Calu3 (cell line): ENCODE data around the gene ITGA11. TPM values are rescaled to one million over a fixed set of nuclear protein-coding genes. Genes with fewer than 3 reads are reported as not detected.

Source experiments
- BruUV-seq: library from RNA; stranded (reverse); fragments of 400-500 nt; replicated peaks from 2 replicates; lab custom pipeline; 2021; lab: Mats Ljungman, UMichigan
- CTCF ChIA-PET: fragments of 300-600 bp; sonication (Branson Sonifier 250); formaldehyde crosslinking; loops from one replicate; lab custom pipeline; 2022; ENCODE audit warnings: antibody characterized with exemption; lab: Charles Lee
- DNase-seq: peaks from one replicate; pipeline ENCODE4 v3.0.0; 2022
- H3K27ac Mint-ChIP-seq: one replicate; pipeline ENCODE4 v1.8.0; 2022; ENCODE audit warnings: mixed read lengths; ENCODE audit not compliant: unreplicated experiment
- H3K27me3 Mint-ChIP-seq: one replicate; pipeline ENCODE4 v1.8.0; 2022; ENCODE audit warnings: mixed read lengths; ENCODE audit not compliant: unreplicated experiment
- H3K36me3 Mint-ChIP-seq: one replicate; pipeline ENCODE4 v1.8.0; 2022; ENCODE audit warnings: mild to moderate bottlenecking, moderate library complexity, mixed read lengths; ENCODE audit not compliant: insufficient read depth, unreplicated experiment
- H3K4me1 Mint-ChIP-seq: one replicate; pipeline ENCODE4 v1.8.0; 2022; ENCODE audit warnings: mild to moderate bottlenecking, low read depth, mixed read lengths; ENCODE audit not compliant: unreplicated experiment
- H3K4me3 Mint-ChIP-seq: one replicate; pipeline ENCODE4 v1.8.0; 2022; ENCODE audit warnings: mild to moderate bottlenecking, low read depth, moderate library complexity, mixed read lengths; ENCODE audit not compliant: unreplicated experiment
- H3K9me3 Mint-ChIP-seq: one replicate; pipeline ENCODE4 v1.8.0; 2022; ENCODE audit warnings: low read depth, mixed read lengths; ENCODE audit not compliant: unreplicated experiment
- intact Hi-C: fragments of 100-400 bp; cut with micrococcal nuclease; formaldehyde crosslinking; loops from one replicate; pipeline ENCODE4 v1.10.0; 2022; ENCODE audit not compliant: unreplicated experiment
- total RNA-seq: library from RNA; stranded (reverse); gene quantifications from 2 replicates; pipeline ENCODE4 v1.2.3, GENCODE V29; 2022
- TF ChIP-seq, protein P1 (sequence below): fragments of 200-600 bp; IDR thresholded peaks from one replicate; pipeline ENCODE4 v1.8.0; 2022; ENCODE audit warnings: antibody characterized with exemption; ENCODE audit not compliant: unreplicated experiment

Gene ITGA11
- total RNA-seq, 1 experiment from 2014 or later: not detected

DNA sequence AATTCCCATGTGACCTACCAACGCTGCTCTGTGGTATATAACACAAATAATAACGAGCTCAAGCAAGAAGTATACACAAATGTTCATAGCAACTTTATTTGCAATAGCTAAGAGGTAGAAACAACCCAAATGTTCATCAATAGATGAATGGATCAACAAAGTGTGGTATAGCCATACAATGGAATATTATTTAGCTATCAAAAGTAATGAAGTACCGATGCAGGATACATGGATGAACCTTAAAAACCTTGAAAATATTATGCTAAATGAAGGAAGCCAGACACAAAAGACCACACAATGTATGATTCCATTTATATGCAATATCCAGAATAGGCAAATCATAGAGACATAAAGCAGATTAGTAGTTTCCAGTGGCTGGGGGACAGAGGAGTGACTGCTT is 170.0 kb downstream of the ITGA11 start:
- Mint-ChIP-seq H3K27ac (no peak overlapping the region), H3K36me3 (peaks cover 2% of the 10 kb centered on the region), H3K4me1 (no peaks in the 10 kb centered on the region), H3K9me3 (no peaks in the 10 kb centered on the region), H3K4me3 (no peak overlapping the region), H3K27me3 (peaks cover 28% of the 10 kb centered on the region)
- CTCF ChIA-PET: interaction anchor here (2.4 kb wide), 1 partner anchor 9 kb away, joined by 5 read pairs; no protein-coding TSS in a partner anchor
- no TSS peak for BruUV-seq
- intact Hi-C loops: no loop called here
- TF ChIP-seq, protein P1, sequence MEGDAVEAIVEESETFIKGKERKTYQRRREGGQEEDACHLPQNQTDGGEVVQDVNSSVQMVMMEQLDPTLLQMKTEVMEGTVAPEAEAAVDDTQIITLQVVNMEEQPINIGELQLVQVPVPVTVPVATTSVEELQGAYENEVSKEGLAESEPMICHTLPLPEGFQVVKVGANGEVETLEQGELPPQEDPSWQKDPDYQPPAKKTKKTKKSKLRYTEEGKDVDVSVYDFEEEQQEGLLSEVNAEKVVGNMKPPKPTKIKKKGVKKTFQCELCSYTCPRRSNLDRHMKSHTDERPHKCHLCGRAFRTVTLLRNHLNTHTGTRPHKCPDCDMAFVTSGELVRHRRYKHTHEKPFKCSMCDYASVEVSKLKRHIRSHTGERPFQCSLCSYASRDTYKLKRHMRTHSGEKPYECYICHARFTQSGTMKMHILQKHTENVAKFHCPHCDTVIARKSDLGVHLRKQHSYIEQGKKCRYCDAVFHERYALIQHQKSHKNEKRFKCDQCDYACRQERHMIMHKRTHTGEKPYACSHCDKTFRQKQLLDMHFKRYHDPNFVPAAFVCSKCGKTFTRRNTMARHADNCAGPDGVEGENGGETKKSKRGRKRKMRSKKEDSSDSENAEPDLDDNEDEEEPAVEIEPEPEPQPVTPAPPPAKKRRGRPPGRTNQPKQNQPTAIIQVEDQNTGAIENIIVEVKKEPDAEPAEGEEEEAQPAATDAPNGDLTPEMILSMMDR: no peak
- DNase-seq: no peak

DNA sequence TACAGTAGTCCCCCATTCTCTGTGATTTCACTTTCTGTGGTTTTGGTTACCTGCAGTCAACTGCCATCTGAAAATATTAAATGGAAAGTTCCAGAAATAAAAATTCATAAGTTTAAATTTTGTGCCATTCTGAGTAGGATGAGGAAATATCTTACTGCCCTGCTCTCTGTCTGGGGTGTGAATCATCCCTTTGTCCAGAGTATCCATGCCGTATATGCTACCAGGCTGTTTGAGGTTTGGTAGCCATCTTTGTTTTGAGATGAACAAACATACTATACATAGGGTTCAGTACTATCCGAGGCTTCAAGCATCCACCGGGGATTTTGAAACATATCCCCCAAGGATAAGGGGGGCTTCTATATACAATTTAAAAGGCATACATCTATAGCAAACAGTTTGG is 170.7 kb downstream of the ITGA11 start:
- H3K27ac Mint-ChIP-seq: no peak overlapping the region
- H3K9me3 Mint-ChIP-seq: no peaks in the 10 kb centered on the region
- no peak overlapping the region for H3K4me3 Mint-ChIP-seq
- intact Hi-C loops: no loop called here
- TF ChIP-seq, protein P1: no peak
- no peak for DNase-seq
- BruUV-seq: no TSS peak
- H3K27me3 Mint-ChIP-seq: peaks cover 28% of the 10 kb centered on the region
- CTCF ChIA-PET: interaction anchor here (2.4 kb wide), 1 partner anchor 8 kb away, joined by 5 read pairs; no protein-coding TSS in a partner anchor
- peaks cover 5% of the 10 kb centered on the region for H3K36me3 Mint-ChIP-seq
- no peaks in the 10 kb centered on the region for H3K4me1 Mint-ChIP-seq

DNA sequence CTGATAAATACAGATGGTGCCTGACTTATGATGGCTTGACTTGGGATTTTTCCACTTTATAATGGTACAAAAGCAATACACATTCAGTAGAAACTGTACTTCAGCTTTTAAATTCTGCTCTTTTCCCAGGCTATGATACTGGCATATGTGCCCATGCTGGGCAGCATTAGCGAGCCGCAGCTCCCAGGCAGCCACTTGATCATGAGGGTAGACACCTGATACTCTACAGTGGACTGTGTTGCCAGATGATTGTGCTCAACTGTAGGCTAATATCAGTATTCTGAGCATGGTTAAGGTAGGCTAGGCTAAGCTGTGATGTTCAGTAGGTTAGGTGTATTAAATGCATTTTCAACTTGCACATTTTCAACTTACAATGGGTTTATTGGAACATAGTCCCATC is 172.1 kb downstream of the ITGA11 start:
- Mint-ChIP-seq H3K27ac (no peak overlapping the region), H3K9me3 (no peaks in the 10 kb centered on the region), H3K27me3 (peaks cover 34% of the 10 kb centered on the region), H3K4me3 (no peak overlapping the region), H3K4me1 (no peaks in the 10 kb centered on the region), H3K36me3 (peaks cover 5% of the 10 kb centered on the region)
- TF ChIP-seq, protein P1: no peak
- BruUV-seq: no TSS peak
- CTCF ChIA-PET: no interaction called here
- no peak for DNase-seq
- intact Hi-C loops: loop anchor here (10.0 kb wide), 1 partner anchor 415 kb away; no protein-coding TSS in a partner anchor

DNA sequence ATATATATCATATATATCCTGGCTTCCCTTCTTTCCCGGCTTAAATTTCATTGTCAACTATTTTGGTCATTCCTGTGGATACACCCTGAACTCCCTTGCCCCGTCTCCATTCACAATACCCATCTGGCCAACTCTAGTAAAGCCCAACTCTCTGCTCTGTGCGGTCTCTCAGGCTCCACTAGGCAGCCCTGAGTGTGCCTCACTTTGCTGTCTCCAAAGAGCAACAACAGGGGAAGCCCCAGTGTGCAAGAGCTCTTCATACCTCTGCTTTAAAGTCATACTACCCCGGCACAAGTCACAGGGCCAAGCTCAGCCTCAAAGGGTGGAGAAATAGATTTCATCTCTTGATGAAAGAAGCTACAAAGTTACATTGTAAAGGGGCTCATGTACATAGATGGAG is 173.3 kb downstream of the ITGA11 start:
- H3K9me3 Mint-ChIP-seq: no peaks in the 10 kb centered on the region
- intact Hi-C loops: loop anchor here (10.0 kb wide), 1 partner anchor 416 kb away; no protein-coding TSS in a partner anchor
- no peaks in the 10 kb centered on the region for H3K4me1 Mint-ChIP-seq
- CTCF ChIA-PET: no interaction called here
- H3K27ac Mint-ChIP-seq: no peak overlapping the region
- TF ChIP-seq, protein P1: no peak
- peaks cover 33% of the 10 kb centered on the region for H3K27me3 Mint-ChIP-seq
- BruUV-seq: no TSS peak
- no peak overlapping the region for H3K4me3 Mint-ChIP-seq
- peaks cover 5% of the 10 kb centered on the region for H3K36me3 Mint-ChIP-seq
- no peak for DNase-seq
